PC-3 (cell line): ENCODE measurements around the gene TOMM40.
"Not testable (repeated sequence)": the region's sequence is repeated elsewhere in the genome, so short reads cannot be mapped to it uniquely, and the experiment has no call there.

Source experiments
- EZH2 ChIP-seq: fragments of 300-600 bp; sonication (generic); IDR thresholded peaks from one replicate; pipeline ENCODE4 v1.6.1; 2017; ENCODE audit warnings: antibody characterized with exemption, mild to moderate bottlenecking, low read length; ENCODE audit not compliant: unreplicated experiment
- EZH2phosphoT487 ChIP-seq: fragments of 300-600 bp; sonication (generic); IDR thresholded peaks from 2 replicates; pipeline ENCODE4 v1.6.1; 2018; ENCODE audit warnings: mild to moderate bottlenecking, antibody characterized with exemption, low read length, borderline replicate concordance
- TF ChIP-seq, protein P1 (sequence below): fragments of 300-600 bp; sonication (generic); conservative IDR thresholded peaks from 2 replicates; pipeline ENCODE4 v1.5.1; 2017; ENCODE audit warnings: antibody characterized with exemption, low read depth, mild to moderate bottlenecking, low read length

GRCh38 chr19:44882619-44883397 is 8.2 kb upstream of the TOMM40 start:
- TF ChIP-seq, protein P1, sequence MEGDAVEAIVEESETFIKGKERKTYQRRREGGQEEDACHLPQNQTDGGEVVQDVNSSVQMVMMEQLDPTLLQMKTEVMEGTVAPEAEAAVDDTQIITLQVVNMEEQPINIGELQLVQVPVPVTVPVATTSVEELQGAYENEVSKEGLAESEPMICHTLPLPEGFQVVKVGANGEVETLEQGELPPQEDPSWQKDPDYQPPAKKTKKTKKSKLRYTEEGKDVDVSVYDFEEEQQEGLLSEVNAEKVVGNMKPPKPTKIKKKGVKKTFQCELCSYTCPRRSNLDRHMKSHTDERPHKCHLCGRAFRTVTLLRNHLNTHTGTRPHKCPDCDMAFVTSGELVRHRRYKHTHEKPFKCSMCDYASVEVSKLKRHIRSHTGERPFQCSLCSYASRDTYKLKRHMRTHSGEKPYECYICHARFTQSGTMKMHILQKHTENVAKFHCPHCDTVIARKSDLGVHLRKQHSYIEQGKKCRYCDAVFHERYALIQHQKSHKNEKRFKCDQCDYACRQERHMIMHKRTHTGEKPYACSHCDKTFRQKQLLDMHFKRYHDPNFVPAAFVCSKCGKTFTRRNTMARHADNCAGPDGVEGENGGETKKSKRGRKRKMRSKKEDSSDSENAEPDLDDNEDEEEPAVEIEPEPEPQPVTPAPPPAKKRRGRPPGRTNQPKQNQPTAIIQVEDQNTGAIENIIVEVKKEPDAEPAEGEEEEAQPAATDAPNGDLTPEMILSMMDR = not testable (repeated sequence)
- not testable (repeated sequence) for TF ChIP-seq EZH2, EZH2phosphoT487
